Renal pelvis (tissue), 4 donors: ENCODE data around the gene CALML4. TPM values are rescaled to one million over a fixed set of nuclear protein-coding genes. Genes with fewer than 3 reads are reported as not detected.
"Not testable (repeated sequence)": the region's sequence is repeated elsewhere in the genome, so short reads cannot be mapped to it uniquely, and the experiment has no call there.

Experiments
- DNase-seq: peaks from one replicate; pipeline ENCODE4 v3.0.0-alpha.2; 2013
- polyA plus RNA-seq, 3 donors: library from polyadenylated mRNA; unstranded; fragments of 120-200 nt; gene quantifications; one replicate each; pipeline ENCODE4 v1.2.1, GENCODE V29; 2013; ENCODE audit not compliant: insufficient read length in 3 of 3

The CALML4 gene
- polyA plus RNA-seq, 3 donors = 32.3 to 36.8 (median 33.6) TPM

- no peak for DNase-seq
Measured at GRCh38 chr15:68209735-68210408, 4.7 kb upstream of the CALML4 start.

- no peak for DNase-seq
Measured at GRCh38 chr15:68209272-68209671, 4.1 kb upstream of the CALML4 start.

- DNase-seq = no peak
Measured at GRCh38 chr15:68208636-68209240, 3.6 kb upstream of the CALML4 start.

GRCh38 chr15:68208136-68208535 lies 3.0 kb upstream of the CALML4 start:
- no peak for DNase-seq

- DNase-seq = no peak
Measured at GRCh38 chr15:68207176-68207935, 2.2 kb upstream of the CALML4 start.

GRCh38 chr15:68206711-68207151 lies 1.6 kb upstream of the CALML4 start:
- DNase-seq = no peak

GRCh38 chr15:68205954-68206539 lies 915 bp upstream of the CALML4 start:
- DNase-seq = no peak

- DNase-seq = no peak
Measured at GRCh38 chr15:68205558-68205944, 419 bp upstream of the CALML4 start.

- DNase-seq = no peak
Measured at GRCh38 chr15:68204361-68204760, 771 bp downstream of the CALML4 start.

GRCh38 chr15:68203956-68204355 lies 1.2 kb downstream of the CALML4 start:
- DNase-seq = no peak

- DNase-seq = no peak
Measured at GRCh38 chr15:68203486-68203885, 1.6 kb downstream of the CALML4 start.

GRCh38 chr15:68202994-68203393 lies 2.1 kb downstream of the CALML4 start:
- not testable (repeated sequence) for DNase-seq

GRCh38 chr15:68201879-68202261 lies 3.3 kb downstream of the CALML4 start:
- DNase-seq = no peak

- no peak for DNase-seq
Measured at GRCh38 chr15:68201153-68201878, 3.8 kb downstream of the CALML4 start.

GRCh38 chr15:68200016-68200861 lies 4.9 kb downstream of the CALML4 start:
- DNase-seq = no peak

- DNase-seq = no peak
Measured at GRCh38 chr15:68199340-68199739, 5.8 kb downstream of the CALML4 start.

GRCh38 chr15:68197661-68198437 lies 7.3 kb downstream of the CALML4 start:
- DNase-seq = no peak

- no peak for DNase-seq
Measured at GRCh38 chr15:68197170-68197492, 8.0 kb downstream of the CALML4 start.

GRCh38 chr15:68196445-68197169 lies 8.5 kb downstream of the CALML4 start:
- DNase-seq = no peak
